GM20431 (cell line): Measurements from ENCODE around the gene MTARC1.

ENCODE experiments used
- in situ Hi-C: fragments of 300-500 bp; cut with MseI, MboI; formaldehyde crosslinking; loops from one replicate; pipeline ENCODE4 v1.15.0; 2020; ENCODE audit warnings: low sequenced_read_pairs; ENCODE audit not compliant: unreplicated experiment

MTARC1 gene

GRCh38 chr1:220786337-220787068, at the start of gene MTARC1:
Gene MTARC1 (plus strand): TSS chr1:220786913. CDS start chr1:220786945, 32 bp downstream.
- in situ Hi-C loops = loop anchor here (25.0 kb wide), 1 partner anchor 99 kb away; the partner anchor contains the start of gene C1orf115

- in situ Hi-C loops = no loop called here
Measured at GRCh38 chr1:220741349-220741748, 45.4 kb upstream of the MTARC1 start.

- in situ Hi-C loops = no loop called here
Measured at GRCh38 chr1:220741825-220742224, 44.9 kb upstream of the MTARC1 start.

GRCh38 chr1:220742520-220742919, 44.2 kb upstream of the MTARC1 start:
- in situ Hi-C loops = no loop called here

- in situ Hi-C loops = no loop called here
Measured at GRCh38 chr1:220746851-220747250, 39.9 kb upstream of the MTARC1 start.

GRCh38 chr1:220747437-220748088, 39.1 kb upstream of the MTARC1 start:
- in situ Hi-C loops = no loop called here

- in situ Hi-C loops = no loop called here
Measured at GRCh38 chr1:220748089-220748934, 38.4 kb upstream of the MTARC1 start, which contains the start of gene MTARC2. Gene MTARC2 (plus strand): TSS chr1:220748322. CDS start chr1:220748532, 210 bp downstream.

- in situ Hi-C loops = no loop called here
Measured at GRCh38 chr1:220748936-220749335, 37.8 kb upstream of the MTARC1 start.

GRCh38 chr1:220750131-220750515, 36.6 kb upstream of the MTARC1 start:
- in situ Hi-C loops = no loop called here

- in situ Hi-C loops = no loop called here
Measured at GRCh38 chr1:220751111-220751510, 35.6 kb upstream of the MTARC1 start.

- in situ Hi-C loops = no loop called here
Measured at GRCh38 chr1:220754212-220754917, 32.3 kb upstream of the MTARC1 start.

GRCh38 chr1:220754918-220755295, 31.8 kb upstream of the MTARC1 start:
- in situ Hi-C loops = no loop called here

- in situ Hi-C loops = no loop called here
Measured at GRCh38 chr1:220755309-220755708, 31.4 kb upstream of the MTARC1 start.

- in situ Hi-C loops = no loop called here
Measured at GRCh38 chr1:220757441-220757840, 29.3 kb upstream of the MTARC1 start.

- in situ Hi-C loops = no loop called here
Measured at GRCh38 chr1:220759147-220759546, 27.6 kb upstream of the MTARC1 start.

- in situ Hi-C loops = no loop called here
Measured at GRCh38 chr1:220761688-220762427, 24.9 kb upstream of the MTARC1 start.

GRCh38 chr1:220764757-220765156, 22.0 kb upstream of the MTARC1 start:
- in situ Hi-C loops = no loop called here

GRCh38 chr1:220767312-220768125, 19.2 kb upstream of the MTARC1 start:
- in situ Hi-C loops = no loop called here
